Dedifferentiated amniotic fluid mesenchymal stem cell (primary cell): ENCODE results near the gene MYO7B.
A peak's percentile ranks its signal among the peaks of the same experiment; 100 is the strongest.

ENCODE experiments used
- DNase-seq: peaks from one replicate; pipeline ENCODE4 v3.0.0-alpha.2; 2016; ENCODE audit errors: extremely low spot score

Gene MYO7B

DNA sequence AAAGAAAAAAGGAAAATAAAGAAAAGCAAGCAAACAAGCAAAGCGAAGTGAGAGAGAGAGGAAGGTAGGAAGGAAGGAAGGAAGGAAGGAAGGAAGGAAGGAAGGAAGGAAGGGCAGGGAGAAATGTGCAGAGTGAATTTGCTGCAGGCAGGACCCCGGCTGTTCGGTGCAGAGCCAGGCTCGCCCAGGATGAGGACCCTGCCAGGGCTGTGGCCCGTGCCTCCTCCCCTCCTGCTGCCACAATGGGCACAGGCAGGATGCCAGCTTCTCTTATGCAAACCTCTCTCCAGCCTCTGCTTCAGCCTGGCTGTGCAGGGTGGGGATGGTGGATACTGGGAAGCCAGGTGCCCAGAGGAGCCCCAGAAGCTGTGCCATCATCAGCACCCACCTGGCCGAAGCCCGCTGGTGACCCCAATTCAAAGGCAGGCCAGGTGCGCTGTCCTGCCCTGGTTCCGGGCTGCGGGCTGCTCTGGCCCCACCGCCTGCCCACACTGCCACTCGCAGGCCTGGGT lies 113.7 kb downstream of the MYO7B start:
- no peak for DNase-seq

- DNase-seq: peak; percentile 78
These were observed 114.2 kb downstream of the MYO7B start for GRCh38 chr2:127649684-127650040.

GRCh38 chr2:127650041-127650784 lies 114.7 kb downstream of the MYO7B start:
- no peak for DNase-seq

- DNase-seq: no peak
These were observed 115.4 kb downstream of the MYO7B start for GRCh38 chr2:127650785-127651380.

GRCh38 chr2:127651381-127651809 lies 115.9 kb downstream of the MYO7B start:
- DNase-seq: no peak

- no peak for DNase-seq
These were observed 116.6 kb downstream of the MYO7B start for GRCh38 chr2:127651971-127652550.

GRCh38 chr2:127652786-127653357 lies 117.4 kb downstream of the MYO7B start:
- DNase-seq: no peak

- no peak for DNase-seq
These were observed 118.1 kb downstream of the MYO7B start for GRCh38 chr2:127653421-127654083.

- no peak for DNase-seq
These were observed 118.8 kb downstream of the MYO7B start for GRCh38 chr2:127654084-127654837.

DNA sequence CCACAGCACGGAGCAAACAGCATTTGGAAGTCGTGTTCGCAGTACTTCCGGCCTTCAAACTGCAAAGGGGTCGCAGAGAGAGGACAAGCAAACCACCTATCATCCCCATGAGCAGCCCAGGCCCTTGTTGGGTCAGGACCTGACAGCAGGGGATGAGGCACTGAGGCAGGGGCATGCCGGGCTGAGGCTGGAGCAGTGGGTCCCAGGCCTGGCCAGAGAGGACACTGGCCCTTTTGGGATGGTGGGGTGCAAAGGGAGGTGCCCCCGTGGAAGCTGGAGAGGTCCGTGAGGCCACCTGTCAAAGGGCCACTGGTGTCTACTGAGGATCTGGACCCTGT lies 119.3 kb downstream of the MYO7B start:
- no peak for DNase-seq

GRCh38 chr2:127655209-127656073 lies 120.0 kb downstream of the MYO7B start:
- no peak for DNase-seq

DNA sequence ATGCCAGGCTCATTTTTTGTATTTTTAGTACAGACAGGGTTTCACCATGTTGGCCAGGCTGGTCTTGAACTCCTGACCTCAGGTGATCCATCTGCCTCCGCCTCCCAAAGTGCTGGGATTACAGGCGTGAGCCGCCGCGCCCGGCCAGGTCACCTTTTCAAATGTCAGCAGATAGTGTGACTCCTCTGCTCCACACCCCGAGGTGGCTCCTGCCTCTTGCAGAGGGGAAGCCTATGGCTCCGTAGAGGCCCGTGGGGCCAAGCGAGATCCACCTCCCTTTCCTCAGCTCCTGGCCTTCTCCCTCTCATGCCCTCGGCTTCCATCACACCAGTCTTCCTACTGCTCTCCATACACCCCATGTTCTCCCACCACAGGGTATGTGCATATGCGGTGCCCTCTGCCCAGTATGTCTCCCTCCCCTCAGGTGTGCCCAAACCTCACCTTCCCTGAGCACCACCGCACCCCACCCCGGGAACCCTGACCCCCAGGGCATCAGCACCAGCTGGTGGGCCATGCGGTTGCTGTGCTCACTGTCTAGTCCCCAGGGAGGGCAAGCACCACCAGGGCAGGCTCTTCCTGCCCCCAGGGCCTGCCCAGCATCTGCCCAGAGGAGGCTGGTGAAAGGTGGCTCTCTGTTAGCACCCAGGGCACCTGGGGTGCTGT lies 121.2 kb downstream of the MYO7B start:
- no peak for DNase-seq

- DNase-seq: no peak
These were observed 121.7 kb downstream of the MYO7B start for GRCh38 chr2:127657232-127657595.

GRCh38 chr2:127658146-127658545 lies 122.7 kb downstream of the MYO7B start:
- DNase-seq: no peak

- DNase-seq: no peak
These were observed 123.3 kb downstream of the MYO7B start for GRCh38 chr2:127658641-127659407.

- no peak for DNase-seq
These were observed 124.2 kb downstream of the MYO7B start for GRCh38 chr2:127659408-127660290.

DNA sequence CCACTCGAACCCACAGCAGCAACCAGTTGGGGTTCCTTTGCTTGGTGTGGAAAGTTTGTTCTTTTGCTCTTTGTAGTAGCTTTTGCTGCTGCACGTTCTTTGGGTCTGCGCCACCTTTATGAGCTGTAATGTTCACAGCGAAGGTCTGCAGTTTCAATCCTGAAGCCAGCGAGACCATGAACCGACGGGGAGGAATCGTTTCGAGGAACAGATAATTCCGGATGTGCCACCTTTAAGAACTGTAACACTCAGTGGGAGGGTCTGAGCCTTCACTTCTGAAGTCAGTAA lies 124.8 kb downstream of the MYO7B start:
- DNase-seq: no peak

GRCh38 chr2:127661072-127661649 lies 125.7 kb downstream of the MYO7B start:
- no peak for DNase-seq
